ENCODE results near the gene TMEM252.

The TMEM252 gene

GRCh38 chr9:68558545-68558944 is 17.9 kb upstream of the TMEM252 start:
- no peaks in the 10 kb centered on the region; the same call in 1 of the 2 replicates for H3K4me1 ChIP-seq (ENCODE audit: insufficient read depth, low read length)
- no peak overlapping the region for H3K27ac ChIP-seq (ENCODE audit: low read length)
- no peaks in the 10 kb centered on the region for H3K36me3 ChIP-seq (ENCODE audit: insufficient read depth, low read depth, low read length)
- no peak overlapping the region for H3K4me3 ChIP-seq (ENCODE audit: low read length)
- H3K27me3 ChIP-seq (ENCODE audit: insufficient read depth, low read length) = peaks cover 43% of the 10 kb centered on the region; the same call in 1 of the 2 replicates
- H3K9ac ChIP-seq (ENCODE audit: low read depth, low read length) = no peak overlapping the region
- H3K9me3 ChIP-seq (ENCODE audit: insufficient read depth, low read depth, low read length) = no peaks in the 10 kb centered on the region

- peaks cover 28% of the 10 kb centered on the region; the same call in 1 of the 2 replicates for H3K27me3 ChIP-seq (ENCODE audit: insufficient read depth, low read length)
- H3K4me3 ChIP-seq (ENCODE audit: low read length) = no peak overlapping the region
- H3K36me3 ChIP-seq (ENCODE audit: insufficient read depth, low read depth, low read length) = no peaks in the 10 kb centered on the region
- H3K9me3 ChIP-seq (ENCODE audit: insufficient read depth, low read depth, low read length) = no peaks in the 10 kb centered on the region
- H3K9ac ChIP-seq (ENCODE audit: low read depth, low read length) = no peak overlapping the region
- no peak overlapping the region for H3K27ac ChIP-seq (ENCODE audit: low read length)
- H3K4me1 ChIP-seq (ENCODE audit: insufficient read depth, low read length) = no peaks in the 10 kb centered on the region; the same call in 1 of the 2 replicates
These were observed 14.9 kb upstream of the TMEM252 start for GRCh38 chr9:68555437-68556150.

- Histone ChIP-seq H3K9ac (ENCODE audit: low read depth, low read length) (no peak overlapping the region), H3K36me3 (ENCODE audit: insufficient read depth, low read depth, low read length) (no peaks in the 10 kb centered on the region), H3K27me3 (ENCODE audit: insufficient read depth, low read length) (peaks cover 11% of the 10 kb centered on the region; the same call in 1 of the 2 replicates), H3K4me3 (ENCODE audit: low read length) (no peak overlapping the region), H3K9me3 (ENCODE audit: insufficient read depth, low read depth, low read length) (no peaks in the 10 kb centered on the region), H3K27ac (ENCODE audit: low read length) (no peak overlapping the region), H3K4me1 (ENCODE audit: insufficient read depth, low read length) (no peaks in the 10 kb centered on the region; the same call in 1 of the 2 replicates)
These were observed 12.2 kb upstream of the TMEM252 start for GRCh38 chr9:68552700-68553476.

- Histone ChIP-seq H3K4me3 (ENCODE audit: low read length) (no peak overlapping the region), H3K36me3 (ENCODE audit: insufficient read depth, low read depth, low read length) (no peaks in the 10 kb centered on the region), H3K9ac (ENCODE audit: low read depth, low read length) (no peak overlapping the region), H3K27me3 (ENCODE audit: insufficient read depth, low read length) (peaks cover 4% of the 10 kb centered on the region; the same call in 1 of the 2 replicates), H3K4me1 (ENCODE audit: insufficient read depth, low read length) (no peaks in the 10 kb centered on the region; the same call in 1 of the 2 replicates), H3K27ac (ENCODE audit: low read length) (no peak overlapping the region), H3K9me3 (ENCODE audit: insufficient read depth, low read depth, low read length) (no peaks in the 10 kb centered on the region)
These were observed 10.5 kb upstream of the TMEM252 start for GRCh38 chr9:68551191-68551590.

- Histone ChIP-seq H3K4me3 (ENCODE audit: low read length) (no peak overlapping the region), H3K27me3 (ENCODE audit: insufficient read depth, low read length) (peaks cover 1% of the 10 kb centered on the region; the same call in 1 of the 2 replicates), H3K9ac (ENCODE audit: low read depth, low read length) (no peak overlapping the region), H3K27ac (ENCODE audit: low read length) (no peak overlapping the region), H3K9me3 (ENCODE audit: insufficient read depth, low read depth, low read length) (no peaks in the 10 kb centered on the region), H3K36me3 (ENCODE audit: insufficient read depth, low read depth, low read length) (no peaks in the 10 kb centered on the region), H3K4me1 (ENCODE audit: insufficient read depth, low read length) (no peaks in the 10 kb centered on the region)
These were observed 7.6 kb upstream of the TMEM252 start for GRCh38 chr9:68548241-68548640.

- H3K9me3 ChIP-seq (ENCODE audit: insufficient read depth, low read depth, low read length) = no peaks in the 10 kb centered on the region
- H3K4me3 ChIP-seq (ENCODE audit: low read length) = no peak overlapping the region
- no peak overlapping the region for H3K9ac ChIP-seq (ENCODE audit: low read depth, low read length)
- H3K36me3 ChIP-seq (ENCODE audit: insufficient read depth, low read depth, low read length) = no peaks in the 10 kb centered on the region
- H3K27ac ChIP-seq (ENCODE audit: low read length) = no peak overlapping the region
- no peaks in the 10 kb centered on the region for H3K4me1 ChIP-seq (ENCODE audit: insufficient read depth, low read length)
- H3K27me3 ChIP-seq (ENCODE audit: insufficient read depth, low read length) = peaks cover 5% of the 10 kb centered on the region; the same call in 1 of the 2 replicates
These were observed 6.7 kb upstream of the TMEM252 start for GRCh38 chr9:68547417-68547816.

GRCh38 chr9:68546596-68547390 is 6.1 kb upstream of the TMEM252 start:
- Histone ChIP-seq H3K4me3 (ENCODE audit: low read length) (no peak overlapping the region), H3K27ac (ENCODE audit: low read length) (no peak overlapping the region), H3K9me3 (ENCODE audit: insufficient read depth, low read depth, low read length) (no peaks in the 10 kb centered on the region), H3K36me3 (ENCODE audit: insufficient read depth, low read depth, low read length) (no peaks in the 10 kb centered on the region), H3K9ac (ENCODE audit: low read depth, low read length) (no peak overlapping the region), H3K4me1 (ENCODE audit: insufficient read depth, low read length) (no peaks in the 10 kb centered on the region), H3K27me3 (ENCODE audit: insufficient read depth, low read length) (peaks cover 11% of the 10 kb centered on the region; the same call in 1 of the 2 replicates)

GRCh38 chr9:68545033-68545705 is 4.5 kb upstream of the TMEM252 start:
- no peak overlapping the region for H3K9ac ChIP-seq (ENCODE audit: low read depth, low read length)
- no peaks in the 10 kb centered on the region for H3K4me1 ChIP-seq (ENCODE audit: insufficient read depth, low read length)
- H3K4me3 ChIP-seq (ENCODE audit: low read length) = no peak overlapping the region
- no peaks in the 10 kb centered on the region for H3K9me3 ChIP-seq (ENCODE audit: insufficient read depth, low read depth, low read length)
- H3K36me3 ChIP-seq (ENCODE audit: insufficient read depth, low read depth, low read length) = no peaks in the 10 kb centered on the region
- H3K27ac ChIP-seq (ENCODE audit: low read length) = no peak overlapping the region
- peaks cover 19% of the 10 kb centered on the region; the same call in 1 of the 2 replicates for H3K27me3 ChIP-seq (ENCODE audit: insufficient read depth, low read length)

- Histone ChIP-seq H3K36me3 (ENCODE audit: insufficient read depth, low read depth, low read length) (no peaks in the 10 kb centered on the region), H3K27ac (ENCODE audit: low read length) (no peak overlapping the region), H3K9ac (ENCODE audit: low read depth, low read length) (no peak overlapping the region), H3K9me3 (ENCODE audit: insufficient read depth, low read depth, low read length) (no peaks in the 10 kb centered on the region), H3K4me3 (ENCODE audit: low read length) (no peak overlapping the region), H3K27me3 (ENCODE audit: insufficient read depth, low read length) (peaks cover 30% of the 10 kb centered on the region; the same call in 1 of the 2 replicates), H3K4me1 (ENCODE audit: insufficient read depth, low read length) (no peaks in the 10 kb centered on the region)
These were observed 885 bp upstream of the TMEM252 start for GRCh38 chr9:68541568-68541967.

GRCh38 chr9:68538200-68538599 is 2.5 kb downstream of the TMEM252 start:
- H3K9me3 ChIP-seq (ENCODE audit: insufficient read depth, low read depth, low read length) = no peaks in the 10 kb centered on the region
- peaks cover 49% of the 10 kb centered on the region; the same call in 1 of the 2 replicates for H3K27me3 ChIP-seq (ENCODE audit: insufficient read depth, low read length)
- H3K4me3 ChIP-seq (ENCODE audit: low read length) = no peak overlapping the region

GRCh38 chr9:68537616-68537880 is 3.1 kb downstream of the TMEM252 start:
- H3K4me1 ChIP-seq (ENCODE audit: insufficient read depth, low read length) = no peaks in the 10 kb centered on the region

More at GRCh38 chr9:68538200-68538599, 2.5 kb downstream of the TMEM252 start:
- Histone ChIP-seq H3K36me3 (ENCODE audit: insufficient read depth, low read depth, low read length) (no peaks in the 10 kb centered on the region), H3K27ac (ENCODE audit: low read length) (no peak overlapping the region), H3K9ac (ENCODE audit: low read depth, low read length) (no peak overlapping the region), H3K4me1 (ENCODE audit: insufficient read depth, low read length) (no peaks in the 10 kb centered on the region)

More at GRCh38 chr9:68537616-68537880, 3.1 kb downstream of the TMEM252 start:
- no peak overlapping the region for H3K27ac ChIP-seq (ENCODE audit: low read length)
- H3K36me3 ChIP-seq (ENCODE audit: insufficient read depth, low read depth, low read length) = no peaks in the 10 kb centered on the region
- no peak overlapping the region for H3K9ac ChIP-seq (ENCODE audit: low read depth, low read length)
- no peaks in the 10 kb centered on the region for H3K9me3 ChIP-seq (ENCODE audit: insufficient read depth, low read depth, low read length)
- H3K27me3 ChIP-seq (ENCODE audit: insufficient read depth, low read length) = peaks cover 47% of the 10 kb centered on the region; the same call in 1 of the 2 replicates
- no peak overlapping the region for H3K4me3 ChIP-seq (ENCODE audit: low read length)
